Caco-2 (cell line): Measurements from ENCODE around the gene ZNF830. TPM values are rescaled to one million over a fixed set of nuclear protein-coding genes. Genes with fewer than 3 reads are reported as not detected.

Experiments used
- BruUV-seq: library from RNA; stranded (reverse); fragments of 400-500 nt; replicated peaks from 2 replicates; lab custom pipeline; 2021; lab: Mats Ljungman, UMichigan
- CTCF ChIA-PET: fragments of 300-600 bp; sonication (Branson Sonifier 250); formaldehyde crosslinking; loops from one replicate; lab custom pipeline; 2022; ENCODE audit warnings: antibody characterized with exemption; lab: Charles Lee
- POLR2A ChIA-PET: fragments of 300-600 bp; sonication (Branson Sonifier 250); formaldehyde crosslinking; loops from one replicate; lab custom pipeline; 2022; ENCODE audit warnings: antibody characterized with exemption; lab: Charles Lee
- DNase-seq, 2 experiments: peaks; one replicate each; pipeline versions ENCODE4 v3.0.0 to v3.0.0-alpha.2; 2020 to 2022
- H3K27me3 ChIP-seq: replicated peaks from 2 replicates; pipeline ENCODE4 v1.6.0; 2011; ENCODE audit warnings: low read length; ENCODE audit not compliant: control insufficient read depth, insufficient read depth
- H3K36me3 ChIP-seq: 2 replicates; pipeline ENCODE4 v1.5.1; 2011; ENCODE audit warnings: low read length; ENCODE audit not compliant: control insufficient read depth, insufficient read depth
- H3K4me1 ChIP-seq: fragments of 250-450 bp; sonication (Bioruptor Pico); 2 replicates; pipeline ENCODE4 v1.5.1; 2020; ENCODE audit warnings: mild to moderate bottlenecking
- H3K4me3 ChIP-seq: 2 replicates; pipeline ENCODE4 v1.5.1; 2011; ENCODE audit warnings: low read depth, mild to moderate bottlenecking, control low read depth, low read length
- H3K9me3 ChIP-seq: fragments of 250-450 bp; sonication (Bioruptor Pico); 2 replicates; pipeline ENCODE4 v1.5.1; 2020; ENCODE audit warnings: mild to moderate bottlenecking, moderate library complexity
- H3K27ac Mint-ChIP-seq: one replicate; pipeline ENCODE4 v1.8.0; 2022; ENCODE audit warnings: mixed read lengths; ENCODE audit not compliant: unreplicated experiment
- H3K27me3 Mint-ChIP-seq: one replicate; pipeline ENCODE4 v1.8.0; 2022; ENCODE audit warnings: mixed read lengths; ENCODE audit not compliant: insufficient read depth, unreplicated experiment
- H3K36me3 Mint-ChIP-seq: one replicate; pipeline ENCODE4 v1.8.0; 2022; ENCODE audit warnings: mild to moderate bottlenecking, mixed read lengths; ENCODE audit not compliant: insufficient read depth, unreplicated experiment
- H3K4me1 Mint-ChIP-seq: one replicate; pipeline ENCODE4 v1.8.0; 2022; ENCODE audit warnings: low read depth, mixed read lengths; ENCODE audit not compliant: unreplicated experiment
- H3K4me3 Mint-ChIP-seq: one replicate; pipeline ENCODE4 v1.8.0; 2022; ENCODE audit warnings: mild to moderate bottlenecking, moderate library complexity, mixed read lengths; ENCODE audit not compliant: unreplicated experiment
- H3K9me3 Mint-ChIP-seq: one replicate; pipeline ENCODE4 v1.8.0; 2022; ENCODE audit warnings: mixed read lengths; ENCODE audit not compliant: unreplicated experiment
- CTCF ChIP-seq, 2 experiments: fragments of 200-600 bp in 1 of 2; IDR thresholded peaks; 1 replicate in 1 of 2; 2 replicates in 1 of 2; pipeline versions ENCODE4 v1.5.1 to v1.8.0; 2011 to 2022; ENCODE audit warnings: antibody characterized with exemption in 1 of 2, control low read depth in 1 of 2, inconsistent platforms in 1 of 2, low read depth in 1 of 2, low read length in 1 of 2, mild to moderate bottlenecking in 1 of 2, moderate library complexity in 1 of 2; ENCODE audit not compliant: insufficient read depth in 1 of 2, severe bottlenecking in 1 of 2, unreplicated experiment in 1 of 2
- intact Hi-C: fragments of 100-400 bp; cut with micrococcal nuclease; formaldehyde crosslinking; loops from one replicate; pipeline ENCODE4 v1.10.0; 2022; ENCODE audit not compliant: unreplicated experiment
- total RNA-seq: library from RNA; stranded (reverse); gene quantifications from 2 replicates; pipeline ENCODE4 v1.2.3, GENCODE V29; 2022

Gene ZNF830
- total RNA-seq, 1 experiment from 2014 or later = 25.0 TPM

GRCh38 chr17:34993031-34993430 is 31.7 kb downstream of the ZNF830 start:
- POLR2A ChIA-PET = no interaction called here
- Mint-ChIP-seq H3K36me3 (peaks cover 8% of the 10 kb centered on the region), H3K4me1 (peaks cover 4% of the 10 kb centered on the region), H3K27me3 (no peaks in the 10 kb centered on the region), H3K9me3 (no peaks in the 10 kb centered on the region), H3K27ac (no peak overlapping the region), H3K4me3 (no peak overlapping the region)
- no peaks in the 10 kb centered on the region for H3K9me3 ChIP-seq
- no peak overlapping the region for H3K4me3 ChIP-seq
- BruUV-seq = no TSS peak
- peaks cover 2% of the 10 kb centered on the region for H3K36me3 ChIP-seq
- no peaks in the 10 kb centered on the region for H3K27me3 ChIP-seq
- H3K4me1 ChIP-seq = no peaks in the 10 kb centered on the region
- CTCF ChIA-PET = no interaction called here
- intact Hi-C loops = loop anchor here (10.0 kb wide), 1 partner anchor 542 kb away; the partner anchor contains the start of gene SLFN12L
- no peak for TF ChIP-seq CTCF (IDR thresholded peaks at IDR 0.05; ENCODE audit: insufficient read depth in 1 of 2, low read depth in 1 of 2, low read length in 1 of 2, severe bottlenecking in 1 of 2, unreplicated experiment in 1 of 2)
- DNase-seq = no peak

- Histone ChIP-seq H3K4me1 (no peaks in the 10 kb centered on the region), H3K9me3 (no peaks in the 10 kb centered on the region), H3K36me3 (peaks cover 2% of the 10 kb centered on the region), H3K4me3 (no peak overlapping the region), H3K27me3 (no peaks in the 10 kb centered on the region)
- CTCF ChIA-PET = interaction anchor here (1.2 kb wide), 1 partner anchor 123 kb away, joined by 6 read pairs; the partner anchor contains the start of gene RAD51D
- DNase-seq = no peak
- Mint-ChIP-seq H3K4me3 (no peak overlapping the region), H3K4me1 (no peaks in the 10 kb centered on the region), H3K27ac (no peak overlapping the region), H3K27me3 (no peaks in the 10 kb centered on the region), H3K36me3 (peaks cover 18% of the 10 kb centered on the region), H3K9me3 (no peaks in the 10 kb centered on the region)
- intact Hi-C loops = loop anchor here (10.0 kb wide), 1 partner anchor 538 kb away; the partner anchor contains the start of gene SLFN12L
- BruUV-seq = no TSS peak
- no peak for TF ChIP-seq CTCF (IDR thresholded peaks at IDR 0.05; ENCODE audit: insufficient read depth in 1 of 2, low read depth in 1 of 2, low read length in 1 of 2, severe bottlenecking in 1 of 2, unreplicated experiment in 1 of 2)
- POLR2A ChIA-PET = no interaction called here
These were observed 35.3 kb downstream of the ZNF830 start for GRCh38 chr17:34996422-34997285.

DNA sequence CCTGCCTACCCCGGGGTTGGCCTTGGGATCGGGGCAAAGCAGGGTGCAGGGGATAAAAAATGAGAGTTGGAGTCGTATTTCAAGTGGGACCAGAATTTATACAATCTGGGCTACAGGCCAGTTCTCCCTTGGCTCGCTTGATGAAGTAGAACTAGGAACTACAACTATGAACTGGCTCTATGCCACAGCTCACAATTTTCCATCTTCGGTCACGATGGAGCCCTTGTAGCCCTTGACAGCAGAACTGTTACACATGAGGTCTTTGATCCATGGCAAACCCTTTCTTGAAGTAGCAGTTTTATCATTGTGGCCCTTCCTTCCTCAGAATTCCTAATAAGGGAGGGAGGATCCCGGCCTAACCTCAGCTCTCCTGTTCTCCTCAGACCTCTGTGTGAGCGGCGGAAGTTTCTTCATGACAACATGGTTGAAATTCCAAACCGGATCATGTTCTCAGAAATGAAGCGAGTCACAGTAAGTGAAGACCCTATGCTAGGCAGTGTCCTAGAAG is 36.1 kb downstream of the ZNF830 start:
- H3K36me3 Mint-ChIP-seq = peaks cover 25% of the 10 kb centered on the region
- no peak overlapping the region for H3K27ac Mint-ChIP-seq
- H3K4me1 Mint-ChIP-seq = no peaks in the 10 kb centered on the region
- Histone ChIP-seq H3K4me3 (no peak overlapping the region), H3K4me1 (no peaks in the 10 kb centered on the region), H3K36me3 (peaks cover 3% of the 10 kb centered on the region), H3K9me3 (no peaks in the 10 kb centered on the region), H3K27me3 (no peaks in the 10 kb centered on the region)
- no TSS peak for BruUV-seq
- TF ChIP-seq CTCF (IDR thresholded peaks at IDR 0.05; ENCODE audit: insufficient read depth in 1 of 2, low read depth in 1 of 2, low read length in 1 of 2, severe bottlenecking in 1 of 2, unreplicated experiment in 1 of 2) = no peak
- intact Hi-C loops = loop anchor here (10.0 kb wide), 1 partner anchor 537 kb away; the partner anchor contains the start of gene SLFN12L
- H3K9me3 Mint-ChIP-seq = no peaks in the 10 kb centered on the region
- CTCF ChIA-PET = interaction anchor here (1.2 kb wide), 1 partner anchor 123 kb away, joined by 6 read pairs; the partner anchor contains the start of gene RAD51D
- no peaks in the 10 kb centered on the region for H3K27me3 Mint-ChIP-seq
- H3K4me3 Mint-ChIP-seq = no peak overlapping the region
- DNase-seq = no peak
- POLR2A ChIA-PET = no interaction called here
